ENCODE results near the gene MAP2K5.

Gene MAP2K5

GRCh38 chr15:67593562-67593961 lies 51.1 kb downstream of the MAP2K5 start:
- H4K20me1 ChIP-seq (ENCODE audit: insufficient read depth, low read length), result no peaks in the 10 kb centered on the region
- TF ChIP-seq EZH2phosphoT487 (IDR thresholded peaks at IDR 0.05; ENCODE audit: low read depth) (no peak), CTCF (IDR thresholded peaks at IDR 0.05; ENCODE audit: low read depth, low read length) (no peak)

GRCh38 chr15:67594770-67595169 lies 52.3 kb downstream of the MAP2K5 start:
- Histone ChIP-seq H3K9me3 (ENCODE audit: insufficient read depth, low read length) (no peaks in the 10 kb centered on the region), H2AFZ (ENCODE audit: low read depth, low read length) (no peak overlapping the region), H3K36me3 (replicated peaks; ENCODE audit: low read depth, low read length) (no peaks in the 10 kb centered on the region), H4K20me1 (ENCODE audit: insufficient read depth, low read length) (no peaks in the 10 kb centered on the region), H3K4me2 (ENCODE audit: low read length) (no peak overlapping the region), H3K9ac (ENCODE audit: low read length) (no peak overlapping the region), H3K4me1 (ENCODE audit: low read length) (no peaks in the 10 kb centered on the region), H3K27ac (ENCODE audit: low read length) (no peak overlapping the region), H3K27me3 (ENCODE audit: low read depth, low read length) (no peaks in the 10 kb centered on the region), H3K79me2 (ENCODE audit: low read length) (no peaks in the 10 kb centered on the region), H3K4me3 (ENCODE audit: low read length) (no peak overlapping the region)
- no peak for TF ChIP-seq EZH2phosphoT487 (IDR thresholded peaks at IDR 0.05; ENCODE audit: low read depth)
- no peak for TF ChIP-seq CTCF (IDR thresholded peaks at IDR 0.05; ENCODE audit: low read depth, low read length)

More at GRCh38 chr15:67593562-67593961, 51.1 kb downstream of the MAP2K5 start:
- no peaks in the 10 kb centered on the region for H3K9me3 ChIP-seq (ENCODE audit: insufficient read depth, low read length)
- H3K4me1 ChIP-seq (ENCODE audit: low read length), result no peaks in the 10 kb centered on the region
- H3K36me3 ChIP-seq (replicated peaks; ENCODE audit: low read depth, low read length), result no peaks in the 10 kb centered on the region
- H3K4me3 ChIP-seq (ENCODE audit: low read length), result no peak overlapping the region
- no peak overlapping the region for H2AFZ ChIP-seq (ENCODE audit: low read depth, low read length)
- H3K79me2 ChIP-seq (ENCODE audit: low read length), result no peaks in the 10 kb centered on the region
- no peak overlapping the region for H3K4me2 ChIP-seq (ENCODE audit: low read length)
- no peaks in the 10 kb centered on the region for H3K27me3 ChIP-seq (ENCODE audit: low read depth, low read length)
- no peak overlapping the region for H3K27ac ChIP-seq (ENCODE audit: low read length)
- no peak overlapping the region for H3K9ac ChIP-seq (ENCODE audit: low read length)

- no peak for TF ChIP-seq CTCF (IDR thresholded peaks at IDR 0.05; ENCODE audit: low read depth, low read length)
- no peak for TF ChIP-seq EZH2phosphoT487 (IDR thresholded peaks at IDR 0.05; ENCODE audit: low read depth)
- H3K4me1 ChIP-seq (ENCODE audit: low read length), result no peaks in the 10 kb centered on the region
- no peak overlapping the region for H3K27ac ChIP-seq (ENCODE audit: low read length)
- H3K4me3 ChIP-seq (ENCODE audit: low read length), result no peak overlapping the region
- H3K9ac ChIP-seq (ENCODE audit: low read length), result no peak overlapping the region
- no peak overlapping the region for H2AFZ ChIP-seq (ENCODE audit: low read depth, low read length)
- no peaks in the 10 kb centered on the region for H3K9me3 ChIP-seq (ENCODE audit: insufficient read depth, low read length)
- no peaks in the 10 kb centered on the region for H3K36me3 ChIP-seq (replicated peaks; ENCODE audit: low read depth, low read length)
- H3K4me2 ChIP-seq (ENCODE audit: low read length), result no peak overlapping the region
- H3K79me2 ChIP-seq (ENCODE audit: low read length), result no peaks in the 10 kb centered on the region
- H3K27me3 ChIP-seq (ENCODE audit: low read depth, low read length), result no peaks in the 10 kb centered on the region
- no peaks in the 10 kb centered on the region for H4K20me1 ChIP-seq (ENCODE audit: insufficient read depth, low read length)
Measured at GRCh38 chr15:67595572-67595971, 53.1 kb downstream of the MAP2K5 start.

GRCh38 chr15:67601073-67601472 lies 58.6 kb downstream of the MAP2K5 start:
- Histone ChIP-seq H3K27me3 (ENCODE audit: low read depth, low read length) (no peaks in the 10 kb centered on the region), H3K27ac (ENCODE audit: low read length) (no peak overlapping the region), H3K9ac (ENCODE audit: low read length) (no peak overlapping the region), H3K79me2 (ENCODE audit: low read length) (no peaks in the 10 kb centered on the region), H3K4me3 (ENCODE audit: low read length) (no peak overlapping the region), H3K9me3 (ENCODE audit: insufficient read depth, low read length) (no peaks in the 10 kb centered on the region), H3K4me1 (ENCODE audit: low read length) (no peaks in the 10 kb centered on the region), H4K20me1 (ENCODE audit: insufficient read depth, low read length) (no peaks in the 10 kb centered on the region), H3K36me3 (replicated peaks; ENCODE audit: low read depth, low read length) (no peaks in the 10 kb centered on the region), H2AFZ (ENCODE audit: low read depth, low read length) (no peak overlapping the region), H3K4me2 (ENCODE audit: low read length) (no peak overlapping the region)
- TF ChIP-seq EZH2phosphoT487 (IDR thresholded peaks at IDR 0.05; ENCODE audit: low read depth), result no peak
- no peak for TF ChIP-seq CTCF (IDR thresholded peaks at IDR 0.05; ENCODE audit: low read depth, low read length)

Data from OCI-LY3 (cell line).